Mucosa of rectum (tissue), 2 donors: Measurements from ENCODE around the gene SCAMP5.

Source experiments
- H3K27ac ChIP-seq, 2 donors: one replicate each; pipeline ENCODE4 v1.7.0; 2013; ENCODE audit warnings: inconsistent platforms in 2 of 2, low read depth in 2 of 2, low read length in 2 of 2
- H3K27me3 ChIP-seq, 2 donors: one replicate each; pipeline ENCODE4 v1.7.0; 2013; ENCODE audit warnings: low read length in 2 of 2; ENCODE audit not compliant: control insufficient read depth in 2 of 2, insufficient read depth in 2 of 2
- H3K36me3 ChIP-seq, 2 donors: one replicate each; pipeline ENCODE4 v1.7.0; 2013; ENCODE audit warnings: low read length in 2 of 2; ENCODE audit not compliant: control insufficient read depth in 2 of 2, insufficient read depth in 2 of 2
- H3K4me1 ChIP-seq, 2 donors: one replicate each; pipeline ENCODE4 v1.7.0; 2013; ENCODE audit warnings: low read length in 2 of 2, mild to moderate bottlenecking in 1 of 2; ENCODE audit not compliant: control insufficient read depth in 2 of 2, insufficient read depth in 2 of 2
- H3K4me3 ChIP-seq, 2 donors: one replicate each; pipeline ENCODE4 v1.7.0; 2013; ENCODE audit warnings: low read length in 2 of 2
- H3K9ac ChIP-seq, 2 donors: one replicate each; pipeline ENCODE4 v1.7.0; 2013; ENCODE audit warnings: low read length in 2 of 2, low read depth in 1 of 2, mild to moderate bottlenecking in 1 of 2
- H3K9me3 ChIP-seq, 2 donors: one replicate each; pipeline ENCODE4 v1.7.0; 2013; ENCODE audit warnings: low read length in 2 of 2; ENCODE audit not compliant: control insufficient read depth in 2 of 2
- donor health status: healthy.
- donor health status: Normal muscosa, but diverticular disease.

The SCAMP5 gene

GRCh38 chr15:74994236-74994635 is 1.1 kb upstream of the SCAMP5 start:
- no peak overlapping the region for H3K27ac ChIP-seq
- H3K36me3 ChIP-seq: no peaks in the 10 kb centered on the region
- peaks cover 3 to 5% of the 10 kb centered on the region in 2 donors for H3K4me1 ChIP-seq
- H3K27me3 ChIP-seq: peaks cover 5 to 8% of the 10 kb centered on the region in 2 donors
- no peak overlapping the region for H3K9ac ChIP-seq
- no peak overlapping the region for H3K4me3 ChIP-seq
- H3K9me3 ChIP-seq: no peaks in the 10 kb centered on the region

- H3K27ac ChIP-seq: no peak overlapping the region
- no peak overlapping the region for H3K9ac ChIP-seq
- peaks cover 3 to 5% of the 10 kb centered on the region in 2 donors for H3K4me1 ChIP-seq
- peak overlapping the region in 1 of 2 donors; percentile 59 for H3K4me3 ChIP-seq
- H3K27me3 ChIP-seq: peaks cover 5 to 8% of the 10 kb centered on the region in 2 donors
- H3K36me3 ChIP-seq: no peaks in the 10 kb centered on the region
- H3K9me3 ChIP-seq: no peaks in the 10 kb centered on the region
Measured at GRCh38 chr15:74994685-74995084, 678 bp upstream of the SCAMP5 start.

GRCh38 chr15:74995779-74996765 is 709 bp downstream of the SCAMP5 start:
- peaks cover 3 to 10% of the 10 kb centered on the region in 2 donors for H3K4me1 ChIP-seq
- H3K9me3 ChIP-seq: no peaks in the 10 kb centered on the region
- no peak overlapping the region for H3K27ac ChIP-seq
- peaks cover 3 to 8% of the 10 kb centered on the region in 2 donors for H3K27me3 ChIP-seq
- H3K4me3 ChIP-seq: peak overlapping the region; percentile 75 to 76
- peak overlapping the region in 1 of 2 donors; percentile 60 for H3K9ac ChIP-seq
- no peaks in the 10 kb centered on the region for H3K36me3 ChIP-seq

GRCh38 chr15:74997141-74997540 is 1.8 kb downstream of the SCAMP5 start:
- no peak overlapping the region for H3K9ac ChIP-seq
- peaks cover 3 to 10% of the 10 kb centered on the region in 2 donors for H3K4me1 ChIP-seq
- H3K9me3 ChIP-seq: no peaks in the 10 kb centered on the region
- no peak overlapping the region for H3K4me3 ChIP-seq
- H3K36me3 ChIP-seq: no peaks in the 10 kb centered on the region
- H3K27me3 ChIP-seq: peaks cover 3 to 6% of the 10 kb centered on the region in 2 donors
- H3K27ac ChIP-seq: no peak overlapping the region

GRCh38 chr15:74997543-74997942 is 2.2 kb downstream of the SCAMP5 start:
- Histone ChIP-seq H3K9ac (no peak overlapping the region), H3K36me3 (no peaks in the 10 kb centered on the region), H3K4me1 (peaks cover 3 to 10% of the 10 kb centered on the region in 2 donors), H3K27me3 (peaks cover 3 to 6% of the 10 kb centered on the region in 2 donors), H3K27ac (no peak overlapping the region), H3K9me3 (no peaks in the 10 kb centered on the region), H3K4me3 (no peak overlapping the region)

GRCh38 chr15:75001310-75001709 is 5.9 kb downstream of the SCAMP5 start:
- no peaks in the 10 kb centered on the region for H3K36me3 ChIP-seq
- peaks cover 0 to 5% of the 10 kb centered on the region in 2 donors for H3K4me1 ChIP-seq
- H3K9me3 ChIP-seq: no peaks in the 10 kb centered on the region
- H3K9ac ChIP-seq: no peak overlapping the region
- no peak overlapping the region for H3K27ac ChIP-seq
- no peak overlapping the region for H3K4me3 ChIP-seq
- peaks cover 2% of the 10 kb centered on the region in 2 donors for H3K27me3 ChIP-seq

- no peaks in the 10 kb centered on the region for H3K27me3 ChIP-seq
- no peaks in the 10 kb centered on the region for H3K36me3 ChIP-seq
- no peaks in the 10 kb centered on the region for H3K9me3 ChIP-seq
- no peak overlapping the region for H3K9ac ChIP-seq
- H3K27ac ChIP-seq: no peak overlapping the region
- H3K4me1 ChIP-seq: peaks cover 0 to 5% of the 10 kb centered on the region in 2 donors
- H3K4me3 ChIP-seq: no peak overlapping the region
Measured at GRCh38 chr15:75002398-75002797, 7.0 kb downstream of the SCAMP5 start.

- H3K4me1 ChIP-seq: no peaks in the 10 kb centered on the region
- H3K27ac ChIP-seq: no peak overlapping the region
- H3K27me3 ChIP-seq: no peaks in the 10 kb centered on the region
Measured at GRCh38 chr15:75007216-75007615, 11.9 kb downstream of the SCAMP5 start.

GRCh38 chr15:75008221-75008625 is 12.9 kb downstream of the SCAMP5 start:
- no peak overlapping the region for H3K9ac ChIP-seq
- H3K4me3 ChIP-seq: no peak overlapping the region
- no peaks in the 10 kb centered on the region for H3K36me3 ChIP-seq
- no peaks in the 10 kb centered on the region for H3K4me1 ChIP-seq
- H3K9me3 ChIP-seq: no peaks in the 10 kb centered on the region
- H3K27me3 ChIP-seq: no peaks in the 10 kb centered on the region
- peak overlapping the region; percentile 29 to 43 for H3K27ac ChIP-seq

More at GRCh38 chr15:75007216-75007615, 11.9 kb downstream of the SCAMP5 start:
- H3K9ac ChIP-seq: no peak overlapping the region
- H3K9me3 ChIP-seq: no peaks in the 10 kb centered on the region
- H3K36me3 ChIP-seq: no peaks in the 10 kb centered on the region
- H3K4me3 ChIP-seq: no peak overlapping the region

GRCh38 chr15:75008629-75009326 is 13.4 kb downstream of the SCAMP5 start:
- peak overlapping the region; percentile 29 to 43 for H3K27ac ChIP-seq
- no peaks in the 10 kb centered on the region for H3K27me3 ChIP-seq
- H3K36me3 ChIP-seq: no peaks in the 10 kb centered on the region
- H3K4me1 ChIP-seq: no peaks in the 10 kb centered on the region
- H3K9ac ChIP-seq: no peak overlapping the region
- peak overlapping the region in 1 of 2 donors; percentile 20 for H3K4me3 ChIP-seq
- no peaks in the 10 kb centered on the region for H3K9me3 ChIP-seq
